Effector memory CD4-positive, alpha-beta T cell (primary cell): ENCODE results near the gene SPOCK2.
"Not testable (repeated sequence)": the region's sequence is repeated elsewhere in the genome, so short reads cannot be mapped to it uniquely, and the experiment has no call there.

Experiments used
- DNase-seq, 3 donors: peaks; one replicate each; pipeline ENCODE4 v3.0.0-alpha.2; 2020
- H3K27ac ChIP-seq: 2 replicates; pipeline ENCODE4 v1.7.0; 2013; ENCODE audit warnings: mild to moderate bottlenecking, low read length, moderate library complexity; ENCODE audit not compliant: insufficient read depth, poor library complexity, severe bottlenecking
- H3K27me3 ChIP-seq: replicated peaks from 2 replicates; pipeline ENCODE4 v1.7.0; 2013; ENCODE audit warnings: mild to moderate bottlenecking, low read length; ENCODE audit not compliant: insufficient read depth, control insufficient read depth, poor library complexity, severe bottlenecking
- H3K36me3 ChIP-seq: 2 replicates; pipeline ENCODE4 v1.7.0; 2013; ENCODE audit warnings: mild to moderate bottlenecking, low read length, moderate library complexity; ENCODE audit not compliant: control insufficient read depth, insufficient read depth
- H3K4me1 ChIP-seq: 2 replicates; pipeline ENCODE4 v1.7.0; 2013; ENCODE audit warnings: low read length, mild to moderate bottlenecking; ENCODE audit not compliant: control insufficient read depth, insufficient read depth, poor library complexity, severe bottlenecking
- H3K4me3 ChIP-seq: 2 replicates; pipeline ENCODE4 v1.7.0; 2013; ENCODE audit warnings: low read length, low read depth, mild to moderate bottlenecking; ENCODE audit not compliant: insufficient read depth, poor library complexity, severe bottlenecking
- H3K9me3 ChIP-seq: 2 replicates; pipeline ENCODE4 v1.7.0; 2013; ENCODE audit warnings: mild to moderate bottlenecking, low read length, moderate library complexity; ENCODE audit not compliant: control insufficient read depth
- total RNA-seq, 3 donors: gene quantifications; one replicate each; lab custom pipeline; 2026; lab: John Stamatoyannopoulos, UW

The SPOCK2 gene, protein sequence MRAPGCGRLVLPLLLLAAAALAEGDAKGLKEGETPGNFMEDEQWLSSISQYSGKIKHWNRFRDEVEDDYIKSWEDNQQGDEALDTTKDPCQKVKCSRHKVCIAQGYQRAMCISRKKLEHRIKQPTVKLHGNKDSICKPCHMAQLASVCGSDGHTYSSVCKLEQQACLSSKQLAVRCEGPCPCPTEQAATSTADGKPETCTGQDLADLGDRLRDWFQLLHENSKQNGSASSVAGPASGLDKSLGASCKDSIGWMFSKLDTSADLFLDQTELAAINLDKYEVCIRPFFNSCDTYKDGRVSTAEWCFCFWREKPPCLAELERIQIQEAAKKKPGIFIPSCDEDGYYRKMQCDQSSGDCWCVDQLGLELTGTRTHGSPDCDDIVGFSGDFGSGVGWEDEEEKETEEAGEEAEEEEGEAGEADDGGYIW
- total RNA-seq: 1,322 to 1,915 (median 1,649) reads per million in 3 donors

DNA sequence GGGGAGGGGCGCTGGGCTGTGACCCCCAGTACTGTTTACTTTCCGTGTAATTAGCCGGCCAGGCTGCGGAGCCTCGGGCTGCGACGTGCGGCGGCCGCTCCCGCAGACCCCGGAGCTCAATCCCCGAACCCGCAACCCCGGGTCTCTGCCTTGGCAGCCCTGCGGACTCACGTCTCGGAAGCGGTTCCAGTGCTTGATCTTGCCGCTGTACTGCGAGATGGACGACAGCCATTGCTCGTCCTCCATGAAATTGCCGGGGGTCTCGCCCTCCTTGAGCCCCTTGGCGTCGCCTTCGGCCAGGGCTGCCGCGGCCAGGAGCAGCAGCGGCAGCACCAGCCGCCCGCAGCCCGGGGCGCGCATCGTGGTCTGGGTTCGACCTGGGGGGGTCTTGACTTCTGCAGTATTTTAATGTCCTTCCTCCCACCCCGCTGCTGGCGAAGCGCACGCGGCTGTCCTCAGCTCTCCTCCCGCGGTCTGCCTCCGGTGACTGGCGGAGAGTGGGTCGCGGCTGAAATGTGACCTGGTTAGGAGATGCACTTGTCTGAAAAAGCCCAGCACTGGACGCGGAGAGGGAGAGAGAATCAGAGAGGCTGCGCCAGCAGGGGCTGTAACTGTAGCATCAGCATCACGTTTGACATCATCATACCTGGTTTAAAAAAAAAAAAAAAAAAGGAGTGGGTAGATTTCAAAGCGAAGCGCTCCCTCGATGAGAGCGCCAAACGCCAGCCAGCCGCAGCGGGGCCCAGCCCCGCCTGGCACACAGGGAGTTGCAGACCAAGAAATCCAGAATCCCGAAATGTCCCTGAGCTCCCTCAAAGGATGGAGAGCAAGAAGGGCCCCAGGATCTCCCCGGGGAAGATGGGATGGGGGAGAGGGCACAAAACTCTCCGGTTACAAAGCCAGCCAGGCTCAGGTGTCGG lies at the start of gene SPOCK2:
Gene SPOCK2 (minus strand): TSS at position 583 of the 920 bp plus-strand sequence. CDS start 223 bp downstream, at position 360.
- DNase-seq: peak; percentile 74 to 78 (median 77)
- H3K27ac ChIP-seq: peak within 1 kb of the TSS; percentile 93
- peaks cover 46% of the 10 kb centered on the region for H3K4me1 ChIP-seq
- H3K9me3 ChIP-seq: no peaks in the 10 kb centered on the region
- peak within 1 kb of the TSS; percentile 99 for H3K4me3 ChIP-seq
- H3K27me3 ChIP-seq: no peaks in the 10 kb centered on the region
- peaks cover 37% of the 10 kb centered on the region for H3K36me3 ChIP-seq

DNA sequence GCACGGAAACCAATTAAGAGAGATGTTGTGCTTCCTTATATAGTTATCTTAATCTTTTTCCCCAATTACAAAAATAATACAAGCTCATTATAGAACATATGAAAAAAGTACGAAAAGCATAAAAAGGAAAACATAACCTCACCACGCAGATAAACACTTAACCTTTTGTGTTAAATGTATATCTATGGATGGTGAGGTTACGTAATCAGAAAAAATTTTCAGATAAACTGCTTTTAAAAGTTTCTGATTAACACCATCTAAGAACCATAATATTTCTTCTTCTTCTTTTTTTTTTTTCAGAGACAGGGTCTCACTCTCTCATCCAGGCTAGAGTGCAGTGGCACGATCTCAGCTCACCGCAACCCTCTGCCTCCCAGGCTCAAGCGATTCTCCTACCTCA lies 49.2 kb upstream of the SPOCK2 start:
- H3K4me3 ChIP-seq: no peak overlapping the region

DNA sequence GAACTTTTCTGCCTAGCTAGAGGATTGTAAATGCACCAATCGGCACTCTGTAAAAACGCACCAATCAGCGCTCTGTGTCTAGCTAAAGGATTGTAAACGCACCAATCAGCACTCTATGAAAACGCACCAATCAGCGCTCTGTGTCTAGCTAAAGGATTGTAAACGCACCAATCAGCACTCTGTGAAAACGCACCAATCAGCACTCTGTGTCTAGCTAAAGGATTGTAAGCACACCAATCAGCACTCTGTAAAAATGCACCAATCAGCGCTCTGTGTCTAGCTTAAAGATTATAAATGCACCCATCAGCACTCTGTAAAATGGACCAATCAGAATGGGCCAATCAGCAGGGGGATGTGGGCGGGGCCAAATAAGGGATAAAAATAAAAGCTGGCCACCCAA lies 47.9 kb upstream of the SPOCK2 start:
- not testable (repeated sequence) for H3K27me3 ChIP-seq, H3K36me3 ChIP-seq, H3K9me3 ChIP-seq, H3K27ac ChIP-seq, DNase-seq, H3K4me3 ChIP-seq
- H3K4me1 ChIP-seq: peaks cover 13% of the 10 kb centered on the region

More for the DNA sequence above, 49.2 kb upstream of the SPOCK2 start:
- Histone ChIP-seq H3K4me1 (peaks cover 13% of the 10 kb centered on the region), H3K36me3 (no peaks in the 10 kb centered on the region), H3K27me3 (no peaks in the 10 kb centered on the region), H3K27ac (no peak overlapping the region), H3K9me3 (no peaks in the 10 kb centered on the region)
- DNase-seq: no peak

DNA sequence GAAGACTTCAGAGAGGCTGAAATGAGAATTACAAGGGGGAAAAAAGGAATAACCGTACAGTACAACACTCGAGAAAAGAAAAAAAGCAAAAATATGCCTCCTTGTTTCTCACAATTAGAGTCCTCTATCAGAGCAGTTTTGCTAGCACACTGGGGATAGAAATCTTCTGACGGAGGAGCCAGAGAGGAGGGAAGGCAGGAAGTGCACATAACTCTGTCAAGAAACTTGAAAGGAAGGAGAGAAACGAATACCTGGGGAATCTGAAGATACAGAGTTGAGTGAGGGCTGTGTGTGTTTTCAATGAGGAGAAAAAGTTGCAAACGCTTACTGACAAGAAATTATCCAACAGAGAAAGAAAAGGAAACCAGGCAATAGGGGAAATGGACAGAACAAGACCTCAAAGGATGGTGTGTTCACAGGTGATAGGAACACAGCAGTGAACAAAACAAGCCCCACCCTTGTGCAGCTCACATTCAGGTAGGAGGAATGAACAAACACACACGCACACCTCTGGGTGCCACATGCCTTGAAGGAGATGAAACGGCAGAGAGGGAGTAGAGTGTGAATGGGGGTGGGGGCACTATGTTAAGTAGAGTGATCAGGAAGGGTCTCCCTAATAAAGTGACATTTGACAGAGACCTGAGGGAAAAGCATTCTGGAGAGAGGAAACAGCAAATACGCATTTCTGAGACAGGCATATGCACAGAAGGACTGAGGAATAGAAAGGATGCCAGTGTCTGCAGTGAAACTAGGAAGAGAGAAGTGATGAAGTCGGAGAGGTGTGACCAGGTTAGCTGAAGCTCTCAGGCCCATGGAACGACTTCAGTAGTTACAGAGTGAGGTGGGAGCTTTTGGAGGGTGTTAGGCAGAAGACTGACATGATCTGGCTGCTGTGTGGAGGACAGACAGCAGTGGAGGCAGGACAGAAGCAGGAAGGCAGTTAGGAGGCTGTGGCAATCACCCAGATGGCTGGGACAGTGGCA lies 46.7 kb upstream of the SPOCK2 start:
- no peak overlapping the region for H3K4me3 ChIP-seq

DNA sequence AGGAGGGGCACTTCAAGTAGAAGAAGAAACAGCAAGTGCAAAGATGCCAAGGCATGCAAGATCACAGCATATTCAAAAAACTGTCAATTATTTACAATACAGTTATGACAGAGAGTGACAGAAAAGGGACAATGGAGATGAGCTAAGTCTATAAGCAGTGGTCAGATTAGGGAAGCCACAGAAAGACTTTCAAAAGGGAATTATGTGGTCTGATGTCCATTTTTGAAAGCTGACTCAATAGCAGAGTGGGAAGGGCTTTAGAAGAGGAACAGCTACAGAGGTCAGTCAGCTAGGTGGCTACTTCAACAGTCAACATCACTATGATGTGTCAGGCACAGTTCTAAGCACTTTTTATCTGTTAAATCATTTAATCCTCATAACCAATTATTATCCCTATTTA lies 45.2 kb upstream of the SPOCK2 start:
- Histone ChIP-seq H3K9me3 (no peaks in the 10 kb centered on the region), H3K4me3 (no peak overlapping the region), H3K36me3 (no peaks in the 10 kb centered on the region), H3K27ac (no peak overlapping the region), H3K27me3 (no peaks in the 10 kb centered on the region), H3K4me1 (peaks cover 13% of the 10 kb centered on the region)
- no peak for DNase-seq

More for the DNA sequence above, 46.7 kb upstream of the SPOCK2 start:
- H3K27me3 ChIP-seq: no peaks in the 10 kb centered on the region
- no peaks in the 10 kb centered on the region for H3K9me3 ChIP-seq
- DNase-seq: no peak
- H3K36me3 ChIP-seq: no peaks in the 10 kb centered on the region
- H3K27ac ChIP-seq: peak overlapping the region; percentile 5
- peaks cover 13% of the 10 kb centered on the region for H3K4me1 ChIP-seq

DNA sequence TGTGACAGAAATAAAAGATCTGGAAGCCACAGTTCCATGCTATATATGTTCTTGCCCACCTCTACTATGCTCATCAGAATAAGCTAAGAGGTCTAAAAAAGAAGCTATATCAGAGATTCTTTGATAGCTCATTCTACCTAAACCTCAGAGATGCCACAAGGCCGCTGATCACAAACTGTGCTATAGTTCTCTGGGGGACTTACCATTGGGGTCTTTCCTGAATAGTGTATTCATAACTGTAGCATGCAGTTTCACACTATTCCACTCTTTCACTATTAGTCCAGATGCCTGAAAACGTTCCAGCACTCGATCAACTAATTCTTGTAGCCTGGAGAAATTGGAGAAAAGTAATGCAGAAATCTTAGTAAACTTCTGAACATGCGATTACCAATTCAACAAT lies 44.5 kb upstream of the SPOCK2 start:
- Histone ChIP-seq H3K27me3 (no peaks in the 10 kb centered on the region), H3K4me1 (peaks cover 13% of the 10 kb centered on the region), H3K36me3 (no peaks in the 10 kb centered on the region), H3K27ac (no peak overlapping the region), H3K9me3 (no peaks in the 10 kb centered on the region), H3K4me3 (no peak overlapping the region)
- DNase-seq: no peak

DNA sequence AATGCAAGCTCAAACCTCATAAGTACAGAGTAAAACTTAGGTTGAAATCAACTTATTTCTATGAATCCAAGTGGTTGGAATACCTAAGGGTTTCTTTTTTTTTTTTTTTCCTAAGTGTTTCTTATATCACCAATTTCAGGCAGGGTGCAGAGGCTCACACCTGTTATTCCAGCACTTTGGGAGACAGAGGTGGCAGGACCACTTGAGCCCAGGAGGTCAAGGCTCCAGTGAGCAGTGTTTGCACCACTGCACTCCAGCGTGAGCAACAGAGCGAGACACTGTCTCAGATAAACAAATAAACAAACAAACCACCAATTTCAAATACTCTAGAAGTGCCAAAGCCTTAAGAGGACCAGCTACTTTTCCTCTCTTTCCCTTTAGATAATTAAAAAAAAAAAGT lies 39.2 kb upstream of the SPOCK2 start:
- DNase-seq: no peak
- Histone ChIP-seq H3K27me3 (no peaks in the 10 kb centered on the region), H3K36me3 (peaks cover 5% of the 10 kb centered on the region), H3K4me1 (no peaks in the 10 kb centered on the region), H3K9me3 (no peaks in the 10 kb centered on the region), H3K4me3 (no peak overlapping the region), H3K27ac (no peak overlapping the region)

DNA sequence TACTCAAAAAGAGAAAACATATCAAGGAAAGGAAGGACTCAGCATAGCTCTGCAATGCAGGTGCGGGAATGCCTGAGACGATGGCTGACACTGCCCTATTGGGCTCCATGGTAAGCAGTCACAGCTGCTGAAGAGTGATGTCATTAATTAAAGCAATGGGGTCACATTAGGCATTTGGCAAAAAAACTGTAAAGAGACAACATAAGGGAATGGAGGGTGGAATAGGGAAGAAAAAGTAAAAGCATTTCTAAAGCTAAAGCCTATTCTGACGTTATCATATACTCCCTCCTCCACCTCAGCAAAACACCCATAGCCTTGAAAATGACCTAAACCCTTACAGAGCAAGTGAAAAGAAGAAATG lies 38.5 kb upstream of the SPOCK2 start:
- Histone ChIP-seq H3K27me3 (no peaks in the 10 kb centered on the region), H3K4me3 (no peak overlapping the region), H3K9me3 (no peaks in the 10 kb centered on the region), H3K27ac (no peak overlapping the region), H3K36me3 (peaks cover 5% of the 10 kb centered on the region), H3K4me1 (peaks cover 7% of the 10 kb centered on the region)
- DNase-seq: no peak

DNA sequence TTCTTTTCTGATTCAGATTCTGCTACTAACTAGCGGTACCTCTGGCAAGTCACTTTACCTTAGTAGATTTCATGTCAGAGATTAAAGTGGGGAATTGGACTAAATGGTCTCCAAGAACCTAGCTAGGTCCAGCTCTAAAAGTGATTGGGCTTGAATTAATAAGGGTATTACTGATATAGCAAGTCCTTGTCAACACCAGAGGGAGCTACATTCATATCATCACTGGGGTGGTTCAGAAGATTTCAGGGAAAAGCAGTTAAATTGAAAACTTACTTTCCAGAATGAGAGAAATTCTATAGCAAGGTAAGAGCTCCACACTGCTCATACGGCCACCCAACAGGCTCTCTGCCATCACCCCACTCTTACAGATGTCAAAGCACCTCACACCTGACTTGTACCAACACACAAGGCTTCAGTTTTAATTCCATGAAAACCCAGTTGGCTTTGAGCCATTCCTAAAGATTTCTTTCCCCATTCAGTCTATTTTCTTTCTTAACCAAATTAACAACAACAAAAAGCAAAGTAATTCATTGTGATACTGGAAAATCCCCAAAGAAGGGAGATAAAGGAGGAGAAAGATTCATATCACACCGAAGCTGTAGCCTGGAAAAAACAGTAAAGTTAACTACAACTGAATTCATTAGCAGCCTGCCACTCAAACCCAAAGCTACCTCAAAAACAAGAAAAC lies 38.0 kb upstream of the SPOCK2 start:
- Histone ChIP-seq H3K4me1 (peaks cover 7% of the 10 kb centered on the region), H3K27me3 (no peaks in the 10 kb centered on the region), H3K27ac (no peak overlapping the region), H3K36me3 (peaks cover 5% of the 10 kb centered on the region), H3K9me3 (no peaks in the 10 kb centered on the region), H3K4me3 (no peak overlapping the region)
- no peak for DNase-seq
